SH-SY5Y (cell line): ENCODE measurements around the gene ALS2CL.

Experiments used
- GATA2 ChIP-seq: IDR thresholded peaks from 2 replicates; pipeline ENCODE4 v1.6.1; 2011; ENCODE audit warnings: mild to moderate bottlenecking, low read depth, low read length
- GATA3 ChIP-seq: IDR thresholded peaks from 2 replicates; pipeline ENCODE4 v1.6.1; 2011; ENCODE audit warnings: low read depth, mild to moderate bottlenecking, low read length, moderate library complexity

GRCh38 chr3:46643701-46644100 lies 49.8 kb downstream of the ALS2CL start:
- no peak for TF ChIP-seq GATA3
- TF ChIP-seq GATA2, result no peak
